A549 (cell line): ENCODE measurements around the gene DGUOK. TPM values are rescaled to one million over a fixed set of nuclear protein-coding genes. Genes with fewer than 3 reads are reported as not detected.

Experiments
- ATAC-seq, 2 experiments: fragments of 200-7000 bp in 1 of 2; fragments of >200 bp in 1 of 2; cut with Nextera tagmentation in 1 of 2; cut with Tn5 transposase in 1 of 2; 3 replicates each; pipeline versions ENCODE4 v1.8.0 to v1.9.1; 2018 to 2020; ENCODE audit warnings: mild to moderate bottlenecking in 1 of 2, moderate library complexity in 1 of 2
- CTCF ChIA-PET: fragments of 300-600 bp; sonication (Branson Sonifier 250); formaldehyde crosslinking; extraction: SDS; loops from one replicate; lab custom pipeline; 2021; ENCODE audit warnings: antibody characterized with exemption, inconsistent platforms; lab: Yijun Ruan, JAX
- POLR2A ChIA-PET: fragments of 350-600 bp; formaldehyde crosslinking; extraction: SDS; loops from one replicate; lab custom pipeline; 2021; ENCODE audit warnings: antibody characterized with exemption, inconsistent platforms; lab: Yijun Ruan, JAX
- DNase-seq, 2 experiments: peaks; one replicate each; pipeline versions ENCODE4 v3.0.0 to v3.0.0-alpha.2; 2011 to 2016; ENCODE audit warnings: low read depth in 1 of 2, low spot score in 1 of 2
- FAIRE-seq: peaks from 2 replicates; lab custom pipeline; 2011; peaks lifted over from hg19 to GRCh38; lab: Jason Lieb, UNC
- H3K27ac ChIP-seq, 2 experiments: fragments of >200 bp; sonication (Bioruptor Twin); formaldehyde crosslinking; 3 replicates each; pipeline ENCODE4 v1.5.1; 2016 to 2017
- H3K4me1 ChIP-seq: fragments of >200 bp; sonication (Bioruptor Twin); formaldehyde crosslinking; 3 replicates; pipeline ENCODE4 v1.6.1; 2016
- H3K4me2 ChIP-seq: fragments of >200 bp; sonication (Bioruptor Twin); formaldehyde crosslinking; 3 replicates; pipeline ENCODE4 v1.6.1; 2016
- H3K4me3 ChIP-seq: fragments of >200 bp; sonication (Bioruptor Twin); formaldehyde crosslinking; 3 replicates; pipeline ENCODE4 v1.5.1; 2016
- H3K9me3 ChIP-seq: fragments of >200 bp; sonication (Bioruptor Twin); formaldehyde crosslinking; 3 replicates; pipeline ENCODE4 v1.6.1; 2016
- EHMT2 ChIP-seq: fragments of 200-600 bp; sonication (generic); IDR thresholded peaks from 2 replicates; pipeline ENCODE4 v1.6.1; 2016; ENCODE audit warnings: antibody characterized with exemption, low read depth, mild to moderate bottlenecking, moderate library complexity
- FOSL2 ChIP-seq, 2 experiments: fragments of 450-650 bp in 1 of 2; fragments of >200 bp in 1 of 2; sonication (Bioruptor Twin) in 1 of 2; formaldehyde crosslinking; IDR thresholded peaks; 2 replicates each; pipeline versions ENCODE4 v1.5.0 to v1.6.1; 2016 to 2020; ENCODE audit warnings: mild to moderate bottlenecking in 1 of 2, moderate library complexity in 1 of 2
- GATA3 ChIP-seq: IDR thresholded peaks from 2 replicates; pipeline ENCODE4 v1.6.1; 2012; ENCODE audit warnings: borderline replicate concordance
- HDAC2 ChIP-seq: fragments of 200-600 bp; sonication (generic); IDR thresholded peaks from 2 replicates; pipeline ENCODE4 v1.6.1; 2016
- HES2 ChIP-seq: fragments of >200 bp; sonication (Bioruptor Twin); formaldehyde crosslinking; IDR thresholded peaks from 2 replicates; pipeline ENCODE4 v1.6.1; 2016
- JUN ChIP-seq, 2 experiments: fragments of >200 bp; sonication (Bioruptor Twin); formaldehyde crosslinking; IDR thresholded peaks; 2 replicates in 1 of 2; 3 replicates in 1 of 2; pipeline ENCODE4 v1.6.1; 2016 to 2017
- JUNB ChIP-seq: fragments of >200 bp; sonication (Bioruptor Twin); formaldehyde crosslinking; IDR thresholded peaks from 2 replicates; pipeline ENCODE4 v1.6.1; 2016
- KDM1A ChIP-seq: fragments of 200-600 bp; sonication (generic); IDR thresholded peaks from 2 replicates; pipeline ENCODE4 v1.6.1; 2016; ENCODE audit warnings: low read depth, mild to moderate bottlenecking
- MAFK ChIP-seq: fragments of 450-650 bp; IDR thresholded peaks from 2 replicates; pipeline ENCODE4 v1.6.1; 2014; ENCODE audit not compliant: partially characterized antibody
- MYC ChIP-seq: IDR thresholded peaks from 2 replicates; pipeline ENCODE4 v1.6.1; 2012; ENCODE audit warnings: mild to moderate bottlenecking, inconsistent platforms, low read length, improper control_type of control experiment, borderline replicate concordance
- PBX3 ChIP-seq: IDR thresholded peaks from 2 replicates; pipeline ENCODE4 v1.6.1; 2012
- PHF8 ChIP-seq: fragments of 200-600 bp; sonication (generic); IDR thresholded peaks from 2 replicates; pipeline ENCODE4 v1.6.1; 2016; ENCODE audit warnings: low read depth, mild to moderate bottlenecking, antibody characterized with exemption, moderate library complexity, borderline replicate concordance
- RAD21 ChIP-seq, 2 experiments: fragments of >200 bp in 1 of 2; sonication (Bioruptor Twin) in 1 of 2; formaldehyde crosslinking in 1 of 2; IDR thresholded peaks in 1 of 2; conservative IDR thresholded peaks in 1 of 2; 2 replicates in 1 of 2; 3 replicates in 1 of 2; pipeline ENCODE4 v1.6.1; 2012 to 2018; ENCODE audit warnings: inconsistent platforms in 1 of 2
- RNF2 ChIP-seq: fragments of 200-600 bp; sonication (generic); IDR thresholded peaks from 2 replicates; pipeline ENCODE4 v1.6.1; 2016; ENCODE audit warnings: low read depth, mild to moderate bottlenecking, antibody characterized with exemption, moderate library complexity, borderline replicate concordance
- SREBF2 ChIP-seq: fragments of 450-650 bp; IDR thresholded peaks from 2 replicates; pipeline ENCODE4 v1.6.1; 2014; ENCODE audit warnings: mild to moderate bottlenecking, moderate library complexity
- WGBS: methylation state at CpG from one replicate; pipeline ENCODE4 v1.1.6; 2017; ENCODE audit errors: missing lambda C conversion rate; 5-methylcytosine and 5-hydroxymethylcytosine counted together
- polyA plus RNA-seq, 4 experiments: library from polyadenylated mRNA; depleted of rRNA in 3 of 4; stranded (reverse); fragments of >200 nt; fragmentation: RNase III in 1 of 4; extraction: RNeasy Plus Mini Kit Qiagen cat#74134 plus additional on column Dnase treatment in 1 of 4; gene quantifications; 2 replicates in 3 of 4; 3 replicates in 1 of 4; pipeline ENCODE4 v1.2.3, GENCODE V29; 2011 to 2017
- TF ChIP-seq, protein P1 (sequence below): IDR thresholded peaks from 2 replicates; pipeline ENCODE4 v1.6.1; 2012

The DGUOK gene
- polyA plus RNA-seq, 2 of the 4 experiments (the other 2 are of a cell fraction): 128 to 145 TPM

- no peak for TF ChIP-seq EHMT2
Observed at GRCh38 chr2:73987109-73987947, 60.6 kb downstream of the DGUOK start (continued).

DNA sequence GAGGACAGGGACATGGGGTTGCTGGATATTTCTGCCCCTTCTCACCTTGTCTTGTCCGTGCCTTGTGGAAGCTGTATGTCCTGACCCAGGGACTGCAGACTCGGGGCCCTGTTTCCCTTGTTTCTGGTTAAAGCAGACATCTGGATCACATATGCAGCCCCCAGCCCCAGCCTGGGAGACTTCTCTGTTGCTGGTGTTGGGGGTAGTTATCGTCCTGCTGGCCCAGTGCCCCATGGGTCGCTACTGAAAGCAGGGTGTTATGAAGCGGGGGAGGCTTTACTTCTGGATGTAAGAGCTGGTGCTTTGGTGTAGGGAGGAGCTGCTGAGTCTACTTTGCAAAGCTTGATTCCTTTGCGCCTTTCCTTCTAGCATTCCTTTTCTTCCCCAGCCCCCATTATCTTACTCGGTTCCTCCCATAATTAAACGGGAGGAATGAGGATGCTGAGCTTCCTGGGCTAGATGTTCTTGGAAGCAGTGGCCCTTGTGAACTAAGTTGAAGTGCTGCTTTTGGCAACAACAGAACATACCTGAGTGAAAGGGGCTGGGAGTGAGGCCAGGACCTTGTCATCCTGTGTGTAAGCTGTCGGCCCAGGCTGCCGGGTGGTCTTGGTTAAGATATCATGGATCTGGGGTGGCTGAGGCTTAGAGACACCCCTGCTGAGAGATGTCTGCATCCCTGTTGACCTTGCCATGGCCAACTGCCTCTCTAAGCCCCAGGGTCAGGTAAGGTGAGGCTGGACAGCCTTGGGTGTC is 61.4 kb downstream of the DGUOK start:
- POLR2A ChIA-PET: no interaction called here
- CTCF ChIA-PET: interaction anchor here (1.0 to 1.9 kb wide), 2 partner anchors 163 to 164 kb away, joined by 3 to 9 read pairs; no protein-coding TSS in a partner anchor
- DNase-seq (no peak), ATAC-seq (no peak), FAIRE-seq (no peak)
- WGBS: 85% methylated on average over 10 of the region's 10 CpGs
- Histone ChIP-seq H3K27ac (no peak overlapping the region), H3K4me2 (peak overlapping the region; percentile 80), H3K4me1 (peaks cover 44% of the 10 kb centered on the region), H3K4me3 (no peak overlapping the region), H3K9me3 (no peaks in the 10 kb centered on the region)
- TF ChIP-seq JUN (IDR thresholded peaks at IDR 0.05): no peak
- TF ChIP-seq HDAC2: no peak
- TF ChIP-seq PHF8: no peak
- TF ChIP-seq SREBF2: no peak
- no peak for TF ChIP-seq GATA3
- TF ChIP-seq PBX3: no peak
- no peak for TF ChIP-seq FOSL2 (IDR thresholded peaks at IDR 0.05)
- TF ChIP-seq FOSL2 (CRISPR knock-in tag; IDR thresholded peaks at IDR 0.05): no peak
- no peak for TF ChIP-seq RNF2
- TF ChIP-seq HES2: no peak
- TF ChIP-seq RAD21 (conservative IDR thresholded peaks at IDR 0.05 in 1 of 2, IDR thresholded peaks at IDR 0.05 in 1 of 2): no peak
- no peak for TF ChIP-seq KDM1A
- no peak for TF ChIP-seq JUNB
- TF ChIP-seq, protein P1, sequence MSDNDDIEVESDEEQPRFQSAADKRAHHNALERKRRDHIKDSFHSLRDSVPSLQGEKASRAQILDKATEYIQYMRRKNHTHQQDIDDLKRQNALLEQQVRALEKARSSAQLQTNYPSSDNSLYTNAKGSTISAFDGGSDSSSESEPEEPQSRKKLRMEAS: no peak

DNA sequence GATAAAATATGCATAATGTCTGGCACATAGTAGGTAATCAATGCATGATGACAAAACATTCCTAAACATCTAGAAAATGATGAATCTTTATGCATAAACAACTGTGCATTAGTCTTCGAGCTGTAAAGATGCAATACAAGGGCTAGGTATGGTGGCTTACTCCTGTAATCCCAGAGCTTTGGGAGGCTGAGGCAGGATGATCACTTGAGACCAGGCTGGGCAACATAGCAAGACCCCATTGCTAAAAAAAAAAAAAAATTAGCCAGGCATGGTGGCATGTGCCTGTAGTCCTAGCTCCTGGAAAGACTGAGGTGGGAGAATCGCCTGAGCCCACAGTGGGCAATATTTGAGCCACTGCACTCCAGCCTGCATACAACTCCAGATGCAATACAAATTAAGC is 63.3 kb downstream of the DGUOK start:
- ATAC-seq: no peak
- Histone ChIP-seq H3K4me2 (no peak overlapping the region), H3K4me3 (no peak overlapping the region)
- WGBS: 93% methylated on average over 2 of the region's 2 CpGs
- no peak for TF ChIP-seq MYC
- TF ChIP-seq, all 56 proteins: peak for 0
- Histone ChIP-seq H3K27ac (no peak overlapping the region), H3K4me1 (peaks cover 42% of the 10 kb centered on the region), H3K9me3 (no peaks in the 10 kb centered on the region)
- POLR2A ChIA-PET: no interaction called here
- FAIRE-seq (no peak), DNase-seq (no peak)
- CTCF ChIA-PET: interaction anchor here (0.8 to 0.9 kb wide), 2 partner anchors 126 to 135 kb away, joined by 3 read pairs; no protein-coding TSS in a partner anchor

- POLR2A ChIA-PET: no interaction called here
- CTCF ChIA-PET: interaction anchor here (0.8 to 0.9 kb wide), 2 partner anchors 125 to 135 kb away, joined by 3 read pairs; no protein-coding TSS in a partner anchor
Observed at GRCh38 chr2:73990531-73990930, 63.9 kb downstream of the DGUOK start.

More at GRCh38 chr2:73990531-73990930, 63.9 kb downstream of the DGUOK start:
- Histone ChIP-seq H3K4me3 (no peak overlapping the region), H3K9me3 (no peaks in the 10 kb centered on the region), H3K4me2 (no peak overlapping the region), H3K27ac (no peak overlapping the region), H3K4me1 (peaks cover 42% of the 10 kb centered on the region)
- FAIRE-seq (no peak), DNase-seq (no peak), ATAC-seq (no peak)
- TF ChIP-seq EHMT2 (no peak), RAD21 (conservative IDR thresholded peaks at IDR 0.05 in 1 of 2, IDR thresholded peaks at IDR 0.05 in 1 of 2) (no peak), JUNB (no peak), MAFK (no peak), PBX3 (no peak)
- TF ChIP-seq, protein P1: no peak
- WGBS: 94% methylated on average over 1 of the region's 1 CpG
